GM12864 (cell line): ENCODE measurements around the gene PPP2R2D.

Experiments
- DNase-seq: peaks from one replicate; pipeline ENCODE4 v3.0.0-alpha.2; 2011; ENCODE audit warnings: low read depth
- H3K4me3 ChIP-seq: 2 replicates; pipeline ENCODE4 v1.5.1; 2011; ENCODE audit warnings: mild to moderate bottlenecking, low read depth, low read length, control low read depth
- TF ChIP-seq, protein P1 (sequence below): IDR thresholded peaks from 2 replicates; pipeline ENCODE4 v1.5.1; 2011; ENCODE audit warnings: low read depth, mild to moderate bottlenecking, moderate library complexity, low read length, control low read depth, inconsistent platforms; ENCODE audit errors: missing control alignments

Gene PPP2R2D

DNA sequence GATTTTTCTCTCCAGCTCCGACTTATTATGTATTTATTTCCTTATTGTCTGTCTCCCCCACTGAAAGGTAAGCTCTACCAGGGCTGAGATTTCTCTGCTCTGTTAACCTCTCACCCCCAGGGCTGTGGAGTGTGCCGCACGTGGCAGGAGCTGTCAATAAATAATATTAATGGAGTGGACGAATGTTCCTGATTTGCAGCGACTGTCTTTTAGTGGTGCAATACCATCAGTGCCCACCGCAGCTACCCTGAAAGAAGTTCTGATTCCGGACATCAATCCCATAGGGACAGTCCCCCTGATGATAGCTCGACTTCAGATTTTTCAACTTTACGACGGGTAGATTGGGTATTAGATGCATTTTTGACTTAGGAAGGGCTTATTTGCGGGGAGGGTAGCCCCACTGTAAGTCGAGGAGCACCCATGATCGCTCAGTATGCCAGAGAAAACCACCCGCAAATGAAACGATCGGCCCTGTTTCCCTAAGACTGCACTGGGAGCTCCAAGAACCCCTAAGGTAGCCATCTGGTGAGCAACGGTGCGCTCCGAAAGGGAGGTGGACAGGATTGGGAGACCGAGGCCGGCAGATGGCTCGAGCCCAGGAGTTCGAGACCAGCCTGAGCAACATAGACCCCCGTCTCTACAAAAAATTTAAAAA, 986 bp upstream of the PPP2R2D start:
- H3K4me3 ChIP-seq = peak overlapping the region; percentile 81
- no peak for DNase-seq
- TF ChIP-seq, protein P1, sequence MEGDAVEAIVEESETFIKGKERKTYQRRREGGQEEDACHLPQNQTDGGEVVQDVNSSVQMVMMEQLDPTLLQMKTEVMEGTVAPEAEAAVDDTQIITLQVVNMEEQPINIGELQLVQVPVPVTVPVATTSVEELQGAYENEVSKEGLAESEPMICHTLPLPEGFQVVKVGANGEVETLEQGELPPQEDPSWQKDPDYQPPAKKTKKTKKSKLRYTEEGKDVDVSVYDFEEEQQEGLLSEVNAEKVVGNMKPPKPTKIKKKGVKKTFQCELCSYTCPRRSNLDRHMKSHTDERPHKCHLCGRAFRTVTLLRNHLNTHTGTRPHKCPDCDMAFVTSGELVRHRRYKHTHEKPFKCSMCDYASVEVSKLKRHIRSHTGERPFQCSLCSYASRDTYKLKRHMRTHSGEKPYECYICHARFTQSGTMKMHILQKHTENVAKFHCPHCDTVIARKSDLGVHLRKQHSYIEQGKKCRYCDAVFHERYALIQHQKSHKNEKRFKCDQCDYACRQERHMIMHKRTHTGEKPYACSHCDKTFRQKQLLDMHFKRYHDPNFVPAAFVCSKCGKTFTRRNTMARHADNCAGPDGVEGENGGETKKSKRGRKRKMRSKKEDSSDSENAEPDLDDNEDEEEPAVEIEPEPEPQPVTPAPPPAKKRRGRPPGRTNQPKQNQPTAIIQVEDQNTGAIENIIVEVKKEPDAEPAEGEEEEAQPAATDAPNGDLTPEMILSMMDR = peak; percentile 29

DNA sequence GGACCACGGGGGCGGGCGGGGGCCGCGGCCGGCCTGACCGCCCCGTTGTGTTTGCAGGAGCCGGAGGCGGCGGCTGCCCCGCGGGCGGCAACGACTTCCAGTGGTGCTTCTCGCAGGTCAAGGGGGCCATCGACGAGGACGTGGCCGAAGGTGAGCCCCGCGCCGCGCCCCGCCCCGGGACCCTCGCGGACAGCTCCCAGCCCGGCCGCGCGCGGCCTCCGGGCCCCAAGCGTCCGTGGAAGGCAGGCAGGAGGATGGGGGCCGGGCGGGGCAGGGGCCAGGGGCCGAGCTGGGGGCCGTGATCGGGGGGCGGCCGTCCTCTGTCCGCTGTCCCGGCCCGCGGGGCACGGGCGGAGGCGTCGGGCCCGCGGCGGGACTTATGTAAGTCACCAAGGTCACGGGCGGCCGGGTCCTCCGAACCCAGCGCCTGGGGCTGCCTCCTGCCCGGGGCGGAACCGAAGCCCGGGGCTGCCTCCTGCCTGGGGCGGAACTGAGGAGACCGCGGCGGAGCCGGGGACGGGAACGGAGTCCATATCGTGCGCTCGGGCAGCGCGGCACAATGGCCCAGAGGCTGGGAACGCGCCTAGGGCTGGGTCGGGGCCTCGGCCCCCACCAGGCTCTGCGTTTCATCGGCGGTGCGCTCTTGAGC, 497 bp downstream of the PPP2R2D start:
- TF ChIP-seq, protein P1 = no peak
- peak overlapping the region; percentile 90 for H3K4me3 ChIP-seq
- no peak for DNase-seq

DNA sequence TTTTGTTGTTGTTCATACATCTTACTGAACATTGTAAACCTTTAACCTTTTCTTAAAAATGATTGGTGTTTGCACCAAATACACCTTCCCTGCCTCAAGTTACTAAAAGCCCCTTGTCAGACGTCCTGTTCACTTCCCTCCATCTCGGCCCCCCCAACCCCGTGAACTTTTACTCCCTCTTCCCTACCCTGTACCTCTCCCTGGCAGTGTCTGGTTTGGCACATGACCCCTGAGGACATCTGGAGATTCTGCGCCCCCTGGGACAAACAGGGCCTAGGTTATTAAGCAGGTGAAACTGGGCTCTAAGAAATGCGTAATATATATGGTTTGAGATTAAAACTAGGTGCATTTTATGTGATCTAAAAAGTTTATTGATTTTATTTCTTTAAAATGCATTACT, 1.4 kb downstream of the PPP2R2D start:
- TF ChIP-seq, protein P1 = no peak
- no peak for DNase-seq
- H3K4me3 ChIP-seq = peak overlapping the region; percentile 90

DNA sequence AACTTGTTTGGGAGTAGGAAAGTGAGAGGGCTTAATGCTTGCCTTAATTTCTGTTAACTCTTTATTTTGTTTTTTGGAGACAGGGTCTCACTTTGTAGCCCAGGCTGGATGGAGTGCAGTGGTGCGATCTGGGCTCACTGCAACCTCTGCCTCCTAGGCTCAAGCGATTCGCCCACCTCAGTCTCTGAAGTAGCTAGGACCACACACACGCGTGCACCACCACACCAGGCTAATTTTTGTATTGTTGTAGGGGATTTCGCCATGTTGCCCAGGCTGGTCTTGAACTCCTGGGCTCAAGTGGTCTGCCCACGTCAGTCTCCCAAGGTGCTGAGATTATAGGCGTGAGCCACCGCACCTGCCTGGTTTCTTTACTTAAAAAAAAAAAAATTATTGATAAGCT, 1.9 kb downstream of the PPP2R2D start:
- TF ChIP-seq, protein P1 = no peak
- peak overlapping the region; percentile 90 for H3K4me3 ChIP-seq
- no peak for DNase-seq

DNA sequence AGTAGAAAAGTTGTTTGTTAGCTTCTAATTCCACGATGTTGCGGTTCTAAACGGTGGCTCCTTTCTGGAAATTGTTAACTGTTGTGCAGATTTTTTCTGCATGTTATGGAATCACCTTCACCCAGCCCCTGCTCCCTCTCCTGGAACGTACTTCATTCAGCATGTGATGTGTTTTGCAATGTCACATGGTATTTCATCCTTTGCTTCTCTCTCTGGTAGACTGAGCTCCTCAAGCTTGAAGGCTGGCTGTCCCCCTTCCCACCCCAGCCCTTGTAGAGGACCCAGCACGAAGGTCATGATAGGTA, 4.4 kb downstream of the PPP2R2D start:
- DNase-seq = no peak
- H3K4me3 ChIP-seq = no peak overlapping the region
- TF ChIP-seq, protein P1 = no peak

DNA sequence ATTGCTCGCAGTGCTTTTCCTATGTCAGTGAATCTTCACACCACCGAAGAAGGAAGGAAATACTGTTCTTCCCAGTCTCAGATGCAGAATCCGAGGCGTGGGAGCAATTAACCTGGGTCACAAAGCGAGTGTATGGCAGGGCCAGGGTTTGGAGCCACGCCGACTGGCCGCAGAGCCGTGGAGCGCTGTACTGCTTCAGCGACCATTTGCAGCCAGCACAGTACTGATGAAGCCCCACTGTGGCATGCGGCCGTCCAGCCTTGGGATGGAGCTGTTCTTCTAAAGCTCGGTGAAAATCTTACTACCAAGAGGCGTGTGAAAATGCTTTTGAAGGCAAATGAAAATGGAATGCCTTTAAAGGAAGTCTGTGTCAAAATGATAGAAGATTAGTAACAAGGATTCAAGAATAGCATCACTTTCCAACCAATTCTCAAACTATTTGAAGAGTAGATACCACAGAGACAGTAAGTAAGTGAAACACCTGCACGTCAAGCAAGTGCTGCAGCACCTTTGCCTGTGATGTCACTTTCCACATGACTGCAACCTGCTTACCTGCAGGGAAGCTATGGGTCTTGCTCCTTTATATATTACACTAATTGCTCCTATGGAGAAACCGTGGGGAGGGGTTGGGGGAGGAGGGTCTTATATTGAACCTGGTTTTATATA, 4.9 kb downstream of the PPP2R2D start:
- H3K4me3 ChIP-seq = no peak overlapping the region
- TF ChIP-seq, protein P1 = no peak
- no peak for DNase-seq
